BJ (cell line): ENCODE data around the gene COL4A4. TPM values are rescaled to one million over a fixed set of nuclear protein-coding genes. Genes with fewer than 3 reads are reported as not detected.

ENCODE experiments used
- CTCF ChIA-PET: fragments of 350-600 bp; formaldehyde crosslinking; extraction: SDS; loops from one replicate; lab custom pipeline; 2021; ENCODE audit warnings: antibody characterized with exemption, inconsistent platforms; lab: Yijun Ruan, JAX
- POLR2A ChIA-PET: fragments of 300-600 bp; sonication (Branson Sonifier 250); formaldehyde crosslinking; extraction: SDS; loops from one replicate; lab custom pipeline; 2021; ENCODE audit warnings: antibody characterized with exemption; lab: Charles Lee
- DNase-seq: peaks from one replicate; pipeline ENCODE4 v3.0.0-alpha.2; 2011; ENCODE audit warnings: low read depth
- H3K27me3 ChIP-seq: 2 replicates; pipeline ENCODE4 v1.6.0; 2011; ENCODE audit warnings: low read length; ENCODE audit not compliant: control insufficient read depth, insufficient read depth
- H3K36me3 ChIP-seq: 2 replicates; pipeline ENCODE4 v1.5.1; 2011; ENCODE audit warnings: low read length; ENCODE audit not compliant: control insufficient read depth, insufficient read depth
- H3K4me3 ChIP-seq: 2 replicates; pipeline ENCODE4 v1.5.1; 2011; ENCODE audit warnings: low read depth, mild to moderate bottlenecking, control low read depth, low read length
- CTCF ChIP-seq: IDR thresholded peaks from 2 replicates; pipeline ENCODE4 v1.5.1; 2011; ENCODE audit warnings: low read depth, mild to moderate bottlenecking, control low read depth, inconsistent platforms, low read length, moderate library complexity; ENCODE audit not compliant: insufficient read depth
- polyA plus RNA-seq: library from polyadenylated mRNA; depleted of rRNA; stranded (reverse); fragments of >200 nt; gene quantifications from 2 replicates; pipeline ENCODE4 v1.2.3, GENCODE V29; 2011

The COL4A4 gene
- polyA plus RNA-seq, 1 experiment = 0.36 TPM

GRCh38 chr2:227163485-227163997 is 464 bp downstream of the COL4A4 start:
- no peak for DNase-seq
- Histone ChIP-seq H3K36me3 (no peaks in the 10 kb centered on the region), H3K27me3 (peaks cover 6% of the 10 kb centered on the region), H3K4me3 (peak overlapping the region; percentile 48)
- POLR2A ChIA-PET = no interaction called here
- CTCF ChIA-PET = no interaction called here
- no peak for TF ChIP-seq CTCF

- DNase-seq = no peak
- ChIA-PET CTCF (interaction anchor here (0.6 kb wide), 1 partner anchor 104 kb away, joined by 3 read pairs; no protein-coding TSS in a partner anchor), POLR2A (no interaction called here)
- no peak for TF ChIP-seq CTCF
- H3K36me3 ChIP-seq = no peaks in the 10 kb centered on the region
- peaks cover 6% of the 10 kb centered on the region for H3K27me3 ChIP-seq
- H3K4me3 ChIP-seq = no peak overlapping the region
These were observed 2.1 kb downstream of the COL4A4 start for GRCh38 chr2:227161947-227162346.

- H3K27me3 ChIP-seq = peaks cover 6% of the 10 kb centered on the region
- ChIA-PET CTCF (no interaction called here), POLR2A (no interaction called here)
- TF ChIP-seq CTCF = no peak
- no peaks in the 10 kb centered on the region for H3K36me3 ChIP-seq
- no peak for DNase-seq
- H3K4me3 ChIP-seq = no peak overlapping the region
These were observed 3.8 kb downstream of the COL4A4 start for GRCh38 chr2:227160164-227160563.

- no peaks in the 10 kb centered on the region; the same call in 1 of the 2 replicates for H3K27me3 ChIP-seq
- ChIA-PET CTCF (interaction anchor here (0.8 to 1.0 kb wide), 3 partner anchors 24 to 83 kb away, joined by 3 read pairs; no protein-coding TSS in a partner anchor), POLR2A (no interaction called here)
- TF ChIP-seq CTCF = no peak
- H3K4me3 ChIP-seq = no peak overlapping the region
- no peaks in the 10 kb centered on the region for H3K36me3 ChIP-seq
- peak; percentile 20 for DNase-seq
These were observed 8.8 kb downstream of the COL4A4 start for GRCh38 chr2:227154986-227155774.

GRCh38 chr2:227153758-227154486 is 10.1 kb downstream of the COL4A4 start:
- H3K36me3 ChIP-seq = no peaks in the 10 kb centered on the region
- H3K4me3 ChIP-seq = no peak overlapping the region
- no peaks in the 10 kb centered on the region for H3K27me3 ChIP-seq
- CTCF ChIA-PET = interaction anchor here (0.8 kb wide), 1 partner anchor 85 kb away, joined by 3 read pairs; no protein-coding TSS in a partner anchor
- no peak for DNase-seq
- POLR2A ChIA-PET = interaction anchor here (0.5 kb wide), 1 partner anchor 44 kb away, joined by 4 read pairs; no protein-coding TSS in a partner anchor
- no peak for TF ChIP-seq CTCF
